ENCODE data around the gene FBRSL1.

GRCh38 chr12:132494294-132495164, 4.6 kb downstream of the FBRSL1 start:
- TF ChIP-seq CTCF (IDR thresholded peaks at IDR 0.05) (no peak), MXI1 (IDR thresholded peaks at IDR 0.05; ENCODE audit: low read depth, low read length) (no peak), MEF2A (IDR thresholded peaks at IDR 0.05; ENCODE audit: borderline replicate concordance, low read depth) (no peak), ELF1 (IDR thresholded peaks at IDR 0.05) (no peak), POLR2AphosphoS5 (IDR thresholded peaks at IDR 0.05; ENCODE audit: low read depth, low read length) (no peak), JUND (IDR thresholded peaks at IDR 0.05) (no peak)

All from SK-N-SH (cell line).